ENCODE data around the gene CEBPA. TPM values are rescaled to one million over a fixed set of nuclear protein-coding genes. Genes with fewer than 3 reads are reported as not detected.
A peak's percentile ranks its signal among the peaks of the same experiment; 100 is the strongest.

The CEBPA gene
- total RNA-seq (1 to 10 TPM; 3.5 to 5.0 TPM), polyA plus RNA-seq (ENCODE audit: insufficient read depth, low read depth, low replicate concordance) (4.7 TPM)
- long read RNA-seq, donor 1, transcript CEBPA-201 (1 exons, 2,631 nt) = major isoform, 23 of 23 reads
- long read RNA-seq, donor 1, partial matches to known transcripts = 0 of 23 reads
- long read RNA-seq, donor 1, other reads (novel, unspliced or antisense) = 0 of 23 reads
- long read RNA-seq, donor 2, transcript CEBPA-201 (1 exons, 2,631 nt) = major isoform, 31 of 31 reads
- long read RNA-seq, donor 2, partial matches to known transcripts = 0 of 31 reads
- long read RNA-seq, donor 2, other reads (novel, unspliced or antisense) = 0 of 31 reads

DNA sequence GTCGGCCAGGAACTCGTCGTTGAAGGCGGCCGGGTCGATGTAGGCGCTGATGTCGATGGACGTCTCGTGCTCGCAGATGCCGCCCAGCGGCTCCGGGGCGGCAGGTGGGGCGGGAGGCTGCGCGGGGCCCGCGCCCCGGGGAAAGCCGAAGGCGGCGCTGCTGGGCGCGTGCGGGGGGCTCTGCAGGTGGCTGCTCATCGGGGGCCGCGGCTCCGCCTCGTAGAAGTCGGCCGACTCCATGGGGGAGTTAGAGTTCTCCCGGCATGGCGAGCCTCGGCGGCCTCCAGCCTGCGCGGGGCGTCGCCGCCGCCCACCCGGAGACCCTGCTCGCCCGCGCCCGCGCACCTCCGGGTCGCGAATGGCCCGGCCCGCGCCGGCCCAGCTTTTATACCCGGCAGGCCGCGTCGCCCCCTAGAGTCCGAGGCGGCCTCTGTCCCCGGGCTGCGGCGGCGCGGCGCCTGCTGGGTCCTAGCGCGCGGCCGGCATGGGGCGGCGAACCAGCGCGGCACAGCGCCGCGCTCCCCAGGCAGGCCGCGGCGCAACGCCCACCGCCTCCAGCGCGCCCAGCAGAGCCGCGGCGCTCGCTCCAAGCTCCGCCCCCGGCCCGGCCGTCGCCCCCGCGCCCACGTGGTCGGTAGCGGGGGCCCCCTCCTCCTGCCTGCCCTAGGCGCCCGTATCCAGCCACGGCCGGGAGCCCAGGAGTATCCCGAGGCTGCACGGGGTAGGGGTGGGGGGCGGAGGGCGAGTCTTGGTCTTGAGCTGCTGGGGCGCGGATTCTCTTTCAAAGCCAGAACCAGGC is at the start of gene CEBPA:
TSS of gene CEBPA (minus strand) at position 360 of the 799 bp plus-strand sequence. CDS start at position 240, 120 bp downstream.
- Histone ChIP-seq H3K4me1 (peaks cover 8% of the 10 kb centered on the region), H3K4me3 (peak within 1 kb of the TSS; percentile 48 to 75), H3K9me3 (no peaks in the 10 kb centered on the region), H3K36me3 (ENCODE audit: low read depth, missing control alignments) (no peaks in the 10 kb centered on the region), H3K27ac (peak within 1 kb of the TSS; percentile 65 to 78), H3K27me3 (no peaks in the 10 kb centered on the region)
- TF ChIP-seq, protein P1, sequence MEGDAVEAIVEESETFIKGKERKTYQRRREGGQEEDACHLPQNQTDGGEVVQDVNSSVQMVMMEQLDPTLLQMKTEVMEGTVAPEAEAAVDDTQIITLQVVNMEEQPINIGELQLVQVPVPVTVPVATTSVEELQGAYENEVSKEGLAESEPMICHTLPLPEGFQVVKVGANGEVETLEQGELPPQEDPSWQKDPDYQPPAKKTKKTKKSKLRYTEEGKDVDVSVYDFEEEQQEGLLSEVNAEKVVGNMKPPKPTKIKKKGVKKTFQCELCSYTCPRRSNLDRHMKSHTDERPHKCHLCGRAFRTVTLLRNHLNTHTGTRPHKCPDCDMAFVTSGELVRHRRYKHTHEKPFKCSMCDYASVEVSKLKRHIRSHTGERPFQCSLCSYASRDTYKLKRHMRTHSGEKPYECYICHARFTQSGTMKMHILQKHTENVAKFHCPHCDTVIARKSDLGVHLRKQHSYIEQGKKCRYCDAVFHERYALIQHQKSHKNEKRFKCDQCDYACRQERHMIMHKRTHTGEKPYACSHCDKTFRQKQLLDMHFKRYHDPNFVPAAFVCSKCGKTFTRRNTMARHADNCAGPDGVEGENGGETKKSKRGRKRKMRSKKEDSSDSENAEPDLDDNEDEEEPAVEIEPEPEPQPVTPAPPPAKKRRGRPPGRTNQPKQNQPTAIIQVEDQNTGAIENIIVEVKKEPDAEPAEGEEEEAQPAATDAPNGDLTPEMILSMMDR (IDR thresholded peaks at IDR 0.05) = peak; percentile 29 to 74 (median 30)
- peak; percentile 12 for TF ChIP-seq POLR2A (IDR thresholded peaks at IDR 0.05)
- intact Hi-C loops (cut with DNase I; ENCODE audit: low total_unique reads) = no loop called here
- 0% methylated on average over 1 to 52 of the region's 111 CpGs for WGBS, 2 donors
- DNase-seq = peak; percentile 81

DNA sequence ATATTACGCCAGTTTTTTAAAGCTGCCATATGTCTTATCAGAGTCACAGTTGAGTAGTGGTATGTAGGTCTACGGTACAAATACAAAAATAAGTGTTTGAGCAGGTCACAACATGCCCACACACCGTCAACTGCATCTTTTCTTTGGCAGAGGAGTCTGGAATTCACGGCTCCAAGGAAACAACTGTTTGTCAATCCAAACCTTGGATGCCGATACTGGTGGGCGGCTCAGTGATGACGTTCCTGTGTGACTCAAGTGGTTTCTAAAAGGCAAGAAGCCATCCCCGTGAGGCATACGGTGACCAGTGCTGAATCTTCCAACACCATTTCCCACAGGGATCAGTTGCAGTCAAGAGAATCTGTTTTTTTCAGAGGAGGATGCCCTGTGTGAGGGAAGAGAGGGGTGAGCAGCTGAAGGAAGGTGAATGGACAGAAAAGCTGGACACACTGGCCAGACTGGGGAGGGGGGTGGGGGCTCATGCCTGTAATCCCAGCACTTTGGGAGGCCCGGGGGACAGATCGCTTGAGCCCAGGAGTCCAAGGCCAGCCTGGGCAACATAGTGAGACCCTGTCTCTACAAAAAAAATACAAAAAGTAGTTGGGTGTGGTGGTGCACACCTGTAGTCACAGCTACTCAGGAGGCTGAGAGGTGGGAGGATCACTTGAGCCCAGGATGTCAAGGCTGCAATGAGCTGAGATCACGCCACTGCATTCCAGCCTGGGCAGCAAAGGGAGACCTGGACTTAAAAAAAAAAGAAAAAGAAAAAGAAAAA is 48.4 kb upstream of the CEBPA start:
- no peak for DNase-seq
- Histone ChIP-seq H3K4me1 (peaks cover 8% of the 10 kb centered on the region), H3K4me3 (no peak overlapping the region), H3K9me3 (no peaks in the 10 kb centered on the region), H3K27me3 (no peaks in the 10 kb centered on the region), H3K36me3 (ENCODE audit: low read depth, missing control alignments) (no peaks in the 10 kb centered on the region), H3K27ac (no peak overlapping the region)
- intact Hi-C loops (cut with DNase I; ENCODE audit: low total_unique reads) = no loop called here
- WGBS, 2 donors = 66 to 77% methylated on average over 12 of the region's 12 CpGs
- TF ChIP-seq, protein P1 (IDR thresholded peaks at IDR 0.05) = no peak
- no peak for TF ChIP-seq POLR2A (IDR thresholded peaks at IDR 0.05)

DNA sequence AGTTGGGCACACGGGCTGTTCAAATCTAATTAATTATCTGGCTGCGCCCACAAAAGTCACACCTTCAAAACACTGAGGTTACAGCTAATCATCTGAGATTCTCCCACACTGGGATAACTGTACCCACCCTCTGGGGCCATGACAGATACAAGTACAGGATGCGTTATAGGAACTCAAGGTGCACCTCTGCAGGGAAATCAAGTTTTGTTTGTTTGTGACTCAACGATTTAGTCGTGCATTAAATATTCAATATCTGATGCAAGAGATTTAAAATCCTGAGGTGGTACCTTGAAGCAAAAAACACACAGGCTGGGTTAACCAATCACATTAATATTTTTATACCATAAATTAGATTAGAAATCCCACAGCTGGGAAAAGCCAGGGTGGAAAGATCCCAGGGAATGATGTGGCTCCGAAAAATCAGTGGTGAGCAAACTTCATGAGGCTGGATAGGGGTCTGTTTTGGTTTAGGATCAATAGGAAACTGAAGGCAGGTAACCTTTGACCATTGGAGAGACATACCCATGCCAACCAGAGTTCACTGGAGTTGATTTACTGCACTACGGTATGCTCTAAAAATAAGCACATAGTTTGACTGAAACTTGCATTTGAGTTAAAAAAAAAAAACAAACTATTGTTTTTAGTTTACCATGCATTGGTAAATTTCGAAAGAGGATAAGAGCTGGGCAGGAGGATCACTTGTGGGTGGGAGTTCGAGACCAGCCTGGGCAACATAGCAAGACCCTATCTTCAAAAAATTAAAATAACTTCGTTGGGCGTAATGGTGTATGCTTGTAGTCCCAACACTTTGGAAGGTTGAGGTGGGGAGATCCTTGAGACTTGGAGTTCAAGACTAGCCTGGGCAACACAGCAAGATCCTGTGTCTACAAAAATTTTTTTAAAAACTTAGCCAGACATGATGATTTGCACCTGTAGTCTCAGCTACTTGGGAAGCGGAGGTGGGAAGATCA is 47.3 kb upstream of the CEBPA start:
- Histone ChIP-seq H3K27ac (no peak overlapping the region), H3K36me3 (ENCODE audit: low read depth, missing control alignments) (no peaks in the 10 kb centered on the region), H3K9me3 (no peaks in the 10 kb centered on the region), H3K27me3 (no peaks in the 10 kb centered on the region), H3K4me1 (peaks cover 8% of the 10 kb centered on the region), H3K4me3 (no peak overlapping the region)
- intact Hi-C loops (cut with DNase I; ENCODE audit: low total_unique reads) = no loop called here
- no peak for TF ChIP-seq POLR2A (IDR thresholded peaks at IDR 0.05)
- TF ChIP-seq, protein P1 (IDR thresholded peaks at IDR 0.05) = no peak
- DNase-seq = no peak
- 79 to 87% methylated on average over 12 of the region's 12 CpGs for WGBS, 2 donors
